Astrocyte of the spinal cord (primary cell): ENCODE data around the gene OR1S2.
"Not testable (repeated sequence)": the region's sequence is repeated elsewhere in the genome, so short reads cannot be mapped to it uniquely, and the experiment has no call there.

Experiments used
- DNase-seq: peaks from one replicate; pipeline ENCODE4 v3.0.0; 2011; ENCODE audit warnings: low read depth, low spot score
- H3K4me3 ChIP-seq: 2 replicates; pipeline ENCODE4 v1.5.1; 2011; ENCODE audit warnings: low read depth, mild to moderate bottlenecking, low read length, moderate library complexity
- in situ Hi-C: cut with HindIII; loops from 2 replicates; pipeline ENCODE4 v1.10.0; 2017; ENCODE audit warnings: low sequenced_read_pairs
- TF ChIP-seq, protein P1 (sequence below): IDR thresholded peaks from 2 replicates; pipeline ENCODE4 v1.5.1; 2012; ENCODE audit warnings: low read depth, mild to moderate bottlenecking, low read length, inconsistent platforms

The OR1S2 gene, protein sequence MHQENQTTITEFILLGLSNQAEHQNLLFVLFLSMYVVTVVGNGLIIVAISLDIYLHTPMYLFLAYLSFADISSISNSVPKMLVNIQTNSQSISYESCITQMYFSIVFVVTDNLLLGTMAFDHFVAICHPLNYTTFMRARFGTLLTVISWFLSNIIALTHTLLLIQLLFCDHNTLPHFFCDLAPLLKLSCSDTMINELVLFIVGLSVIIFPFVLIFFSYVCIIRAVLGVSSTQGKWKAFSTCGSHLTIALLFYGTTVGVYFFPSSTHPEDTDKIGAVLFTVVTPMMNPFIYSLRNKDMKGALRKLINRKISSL

DNA sequence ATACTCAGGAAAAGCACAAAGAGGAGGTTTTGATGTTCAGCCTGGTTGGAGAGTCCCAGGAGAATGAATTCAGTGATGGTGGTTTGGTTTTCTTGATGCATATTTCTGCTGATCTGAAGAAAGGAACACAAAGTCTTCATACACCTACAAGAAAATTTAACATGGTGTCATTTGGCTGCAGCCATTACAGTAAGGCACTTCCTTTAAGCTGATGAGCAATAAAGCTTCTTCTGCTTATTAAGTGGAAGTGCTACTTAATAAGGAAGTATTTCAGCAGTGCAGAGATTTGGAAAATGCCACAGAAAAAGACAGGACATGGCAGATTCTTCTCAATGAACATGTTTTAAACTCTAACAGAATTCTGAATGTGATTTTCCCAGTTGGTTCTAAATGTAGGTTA, at the start of gene OR1S2:
Gene OR1S2 (minus strand): TSS at position 101 of the 400 bp plus-strand sequence. CDS start 0 bp downstream, at position 101.
- DNase-seq: no peak
- in situ Hi-C loops: no loop called here
- TF ChIP-seq, protein P1, sequence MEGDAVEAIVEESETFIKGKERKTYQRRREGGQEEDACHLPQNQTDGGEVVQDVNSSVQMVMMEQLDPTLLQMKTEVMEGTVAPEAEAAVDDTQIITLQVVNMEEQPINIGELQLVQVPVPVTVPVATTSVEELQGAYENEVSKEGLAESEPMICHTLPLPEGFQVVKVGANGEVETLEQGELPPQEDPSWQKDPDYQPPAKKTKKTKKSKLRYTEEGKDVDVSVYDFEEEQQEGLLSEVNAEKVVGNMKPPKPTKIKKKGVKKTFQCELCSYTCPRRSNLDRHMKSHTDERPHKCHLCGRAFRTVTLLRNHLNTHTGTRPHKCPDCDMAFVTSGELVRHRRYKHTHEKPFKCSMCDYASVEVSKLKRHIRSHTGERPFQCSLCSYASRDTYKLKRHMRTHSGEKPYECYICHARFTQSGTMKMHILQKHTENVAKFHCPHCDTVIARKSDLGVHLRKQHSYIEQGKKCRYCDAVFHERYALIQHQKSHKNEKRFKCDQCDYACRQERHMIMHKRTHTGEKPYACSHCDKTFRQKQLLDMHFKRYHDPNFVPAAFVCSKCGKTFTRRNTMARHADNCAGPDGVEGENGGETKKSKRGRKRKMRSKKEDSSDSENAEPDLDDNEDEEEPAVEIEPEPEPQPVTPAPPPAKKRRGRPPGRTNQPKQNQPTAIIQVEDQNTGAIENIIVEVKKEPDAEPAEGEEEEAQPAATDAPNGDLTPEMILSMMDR: no peak
- H3K4me3 ChIP-seq: no peak within 1 kb of the TSS

- in situ Hi-C loops: no loop called here
- H3K4me3 ChIP-seq: no peak overlapping the region
- TF ChIP-seq, protein P1: no peak
- DNase-seq: no peak
These were observed 40.0 kb upstream of the OR1S2 start for GRCh38 chr11:58243954-58244353.

- TF ChIP-seq, protein P1: no peak
- no peak for DNase-seq
- in situ Hi-C loops: no loop called here
- no peak overlapping the region for H3K4me3 ChIP-seq
These were observed 24.1 kb upstream of the OR1S2 start for GRCh38 chr11:58227956-58228615.

DNA sequence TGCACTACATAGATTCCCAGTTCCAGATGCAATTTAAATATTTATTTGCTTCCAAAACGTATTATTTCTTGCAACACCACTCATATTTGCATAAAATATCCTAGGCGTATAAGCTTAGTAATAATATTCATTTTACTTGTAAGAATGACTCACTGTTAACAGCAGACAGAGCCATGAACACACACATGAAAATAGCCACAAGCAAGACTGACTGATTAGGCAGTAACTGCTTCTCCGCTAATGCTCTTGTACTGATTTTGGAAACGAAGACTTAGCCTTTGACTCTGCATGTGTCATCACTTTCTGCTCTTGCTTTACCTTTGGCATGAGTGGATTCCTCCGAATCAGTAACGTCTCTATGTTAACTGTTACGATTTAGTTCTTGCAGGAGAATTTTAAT, 18.8 kb upstream of the OR1S2 start:
- no peak overlapping the region for H3K4me3 ChIP-seq
- in situ Hi-C loops: no loop called here
- TF ChIP-seq, protein P1: no peak
- DNase-seq: no peak

DNA sequence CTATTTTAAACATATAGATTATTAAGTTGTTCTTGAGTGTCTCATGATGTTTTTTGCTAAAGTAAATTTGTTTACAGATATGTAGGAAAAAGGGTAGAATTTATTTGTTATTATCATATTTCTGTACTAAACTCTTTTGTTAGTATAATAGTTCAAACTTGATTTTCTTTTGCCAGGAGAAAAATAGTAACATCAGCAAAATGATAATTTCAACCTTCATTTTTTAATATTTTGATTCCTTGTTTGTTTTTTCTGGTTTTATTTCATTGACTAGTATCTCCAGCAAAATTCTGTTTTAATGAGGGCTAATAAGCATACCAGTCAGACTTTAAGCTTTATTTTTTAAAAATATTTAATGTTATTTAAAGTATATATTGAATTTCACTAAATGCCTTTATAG, 12.5 kb upstream of the OR1S2 start:
- in situ Hi-C loops: no loop called here
- TF ChIP-seq, protein P1: no peak
- no peak overlapping the region for H3K4me3 ChIP-seq
- DNase-seq: no peak

- in situ Hi-C loops, DNase-seq: not testable (repeated sequence)
These were observed 8.5 kb upstream of the OR1S2 start, which contains the start of gene OR1S1 for GRCh38 chr11:58212420-58212819. Gene OR1S1 (plus strand): TSS chr11:58212720.

DNA sequence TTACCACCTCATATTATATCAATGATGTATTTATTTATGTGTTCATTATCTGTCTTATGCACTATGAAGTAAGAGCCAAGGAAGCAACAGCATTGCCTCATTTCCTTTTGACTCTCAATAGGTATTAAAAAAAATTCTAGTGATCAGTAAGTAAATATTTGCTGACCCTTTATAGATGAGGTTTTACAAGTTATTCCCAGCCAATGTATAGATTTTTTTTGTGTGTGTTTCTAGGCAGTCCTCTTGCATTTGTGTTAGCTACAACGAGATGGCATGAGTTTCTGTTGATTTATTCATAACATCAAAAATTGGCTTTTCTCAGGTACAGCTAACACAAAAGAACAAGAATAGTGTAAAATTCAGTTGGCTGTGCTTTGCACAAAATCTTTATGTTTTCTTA, 4.7 kb downstream of the OR1S2 start:
- TF ChIP-seq, protein P1: no peak
- no peak for DNase-seq
- H3K4me3 ChIP-seq: no peak overlapping the region
- in situ Hi-C loops: no loop called here

More at GRCh38 chr11:58212420-58212819, 8.5 kb upstream of the OR1S2 start, which contains the start of gene OR1S1:
- not testable (repeated sequence) for H3K4me3 ChIP-seq
